HT1080 (cell line): ENCODE results near the gene CDKN1C. TPM values are rescaled to one million over a fixed set of nuclear protein-coding genes. Genes with fewer than 3 reads are reported as not detected.

Experiments used
- DNase-seq: peaks from one replicate; pipeline ENCODE4 v3.0.0-alpha.2; 2015; ENCODE audit warnings: low read depth
- total RNA-seq: library from RNA; depleted of rRNA; stranded (reverse); fragments of >200 nt; shearing (Covaris generic); gene quantifications from 2 replicates; pipeline ENCODE4 v1.2.3, GENCODE V29; 2014

The CDKN1C gene
- total RNA-seq, 1 experiment from 2014 or later: 4.4 TPM

- DNase-seq: no peak
Observed at GRCh38 chr11:2923446-2924375, 38.1 kb upstream of the CDKN1C start.

GRCh38 chr11:2922655-2923054 lies 37.1 kb upstream of the CDKN1C start:
- no peak for DNase-seq

GRCh38 chr11:2921742-2922493 lies 36.3 kb upstream of the CDKN1C start:
- DNase-seq: no peak

- no peak for DNase-seq
Observed at GRCh38 chr11:2921261-2921660, 35.7 kb upstream of the CDKN1C start.

- DNase-seq: no peak
Observed at GRCh38 chr11:2920343-2920742, 34.8 kb upstream of the CDKN1C start.

- DNase-seq: no peak
Observed at GRCh38 chr11:2919837-2920236, 34.3 kb upstream of the CDKN1C start.

- DNase-seq: no peak
Observed at GRCh38 chr11:2919188-2919587, 33.6 kb upstream of the CDKN1C start.

GRCh38 chr11:2917842-2918490 lies 32.4 kb upstream of the CDKN1C start:
- no peak for DNase-seq

- no peak for DNase-seq
Observed at GRCh38 chr11:2916892-2917645, 31.5 kb upstream of the CDKN1C start.

- DNase-seq: no peak
Observed at GRCh38 chr11:2916114-2916891, 30.7 kb upstream of the CDKN1C start.

GRCh38 chr11:2915473-2915872 lies 29.9 kb upstream of the CDKN1C start:
- no peak for DNase-seq

- no peak for DNase-seq
Observed at GRCh38 chr11:2914455-2915195, 29.1 kb upstream of the CDKN1C start.

- DNase-seq: no peak
Observed at GRCh38 chr11:2913776-2914175, 28.2 kb upstream of the CDKN1C start.

GRCh38 chr11:2913019-2913431 lies 27.4 kb upstream of the CDKN1C start:
- DNase-seq: peak; percentile 65

- DNase-seq: peak; percentile 93
Observed at GRCh38 chr11:2912498-2912897, 26.9 kb upstream of the CDKN1C start.

GRCh38 chr11:2911785-2912391 lies 26.3 kb upstream of the CDKN1C start:
- no peak for DNase-seq

GRCh38 chr11:2911088-2911784 lies 25.7 kb upstream of the CDKN1C start:
- DNase-seq: no peak

- DNase-seq: no peak
Observed at GRCh38 chr11:2910401-2910955, 24.9 kb upstream of the CDKN1C start.
